H7 (cell line): Measurements from ENCODE around the gene SPATA32. TPM values are rescaled to one million over a fixed set of nuclear protein-coding genes. Genes with fewer than 3 reads are reported as not detected.

ENCODE experiments used
- DNase-seq: peaks from one replicate; pipeline ENCODE4 v3.0.0; 2012
- H3K27me3 ChIP-seq: 2 replicates; pipeline ENCODE4 v1.6.0; 2011; ENCODE audit warnings: mild to moderate bottlenecking, low read length; ENCODE audit not compliant: control insufficient read depth, insufficient read depth
- H3K36me3 ChIP-seq: replicated peaks from 2 replicates; pipeline ENCODE4 v1.5.1; 2011; ENCODE audit warnings: low read length; ENCODE audit not compliant: control insufficient read depth, insufficient read depth
- H3K4me3 ChIP-seq: 2 replicates; pipeline ENCODE4 v1.5.1; 2011; ENCODE audit warnings: low read depth, mild to moderate bottlenecking, control low read depth, low read length, moderate library complexity; ENCODE audit not compliant: insufficient read depth
- total RNA-seq: library from RNA; depleted of rRNA; stranded (reverse); fragments of >200 nt; shearing (Covaris generic); gene quantifications from 2 replicates; pipeline ENCODE4 v1.2.3, GENCODE V29; 2014

Gene SPATA32
- total RNA-seq, 1 experiment from 2014 or later: 0.24 TPM

DNA sequence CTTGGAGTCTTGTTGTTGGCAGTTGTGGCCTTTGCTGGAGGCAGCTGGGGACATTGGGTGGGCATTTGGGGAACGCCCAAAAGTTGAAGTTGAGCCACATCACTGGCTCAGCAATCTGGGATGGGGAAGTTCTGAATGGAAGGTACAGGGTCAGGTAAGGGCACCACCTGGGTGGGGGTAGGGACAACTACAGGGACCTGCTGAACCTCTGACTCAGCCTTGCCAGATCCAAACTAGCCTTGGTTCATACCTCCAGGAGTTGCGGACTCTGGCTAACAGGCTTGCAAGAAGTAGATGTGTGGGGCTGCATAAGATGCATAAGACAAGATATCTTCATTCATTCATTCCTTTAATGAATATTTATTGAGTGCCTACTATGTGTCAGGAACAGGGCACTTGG is 24.2 kb downstream of the SPATA32 start:
- no peak overlapping the region for H3K4me3 ChIP-seq
- no peaks in the 10 kb centered on the region for H3K36me3 ChIP-seq
- H3K27me3 ChIP-seq: peaks cover 27% of the 10 kb centered on the region
- DNase-seq: no peak

DNA sequence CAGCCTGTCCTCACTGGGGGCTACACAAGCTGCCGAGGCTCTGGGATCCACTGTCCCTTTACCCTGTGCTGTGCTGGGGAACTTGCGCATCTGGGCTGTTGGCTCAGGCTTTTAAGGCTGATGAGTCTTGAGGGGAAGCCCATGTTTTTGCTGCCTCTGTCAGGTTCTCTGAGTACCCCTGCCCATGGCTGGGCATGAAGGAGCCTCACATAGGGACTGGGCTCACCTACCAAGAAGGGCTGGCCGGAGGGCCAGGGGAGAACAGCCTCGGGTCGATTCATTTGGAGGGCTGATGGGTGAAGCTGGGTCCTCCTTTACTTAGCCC is 25.6 kb downstream of the SPATA32 start:
- DNase-seq: no peak
- H3K27me3 ChIP-seq: peaks cover 18% of the 10 kb centered on the region
- H3K36me3 ChIP-seq: no peaks in the 10 kb centered on the region
- no peak overlapping the region for H3K4me3 ChIP-seq

DNA sequence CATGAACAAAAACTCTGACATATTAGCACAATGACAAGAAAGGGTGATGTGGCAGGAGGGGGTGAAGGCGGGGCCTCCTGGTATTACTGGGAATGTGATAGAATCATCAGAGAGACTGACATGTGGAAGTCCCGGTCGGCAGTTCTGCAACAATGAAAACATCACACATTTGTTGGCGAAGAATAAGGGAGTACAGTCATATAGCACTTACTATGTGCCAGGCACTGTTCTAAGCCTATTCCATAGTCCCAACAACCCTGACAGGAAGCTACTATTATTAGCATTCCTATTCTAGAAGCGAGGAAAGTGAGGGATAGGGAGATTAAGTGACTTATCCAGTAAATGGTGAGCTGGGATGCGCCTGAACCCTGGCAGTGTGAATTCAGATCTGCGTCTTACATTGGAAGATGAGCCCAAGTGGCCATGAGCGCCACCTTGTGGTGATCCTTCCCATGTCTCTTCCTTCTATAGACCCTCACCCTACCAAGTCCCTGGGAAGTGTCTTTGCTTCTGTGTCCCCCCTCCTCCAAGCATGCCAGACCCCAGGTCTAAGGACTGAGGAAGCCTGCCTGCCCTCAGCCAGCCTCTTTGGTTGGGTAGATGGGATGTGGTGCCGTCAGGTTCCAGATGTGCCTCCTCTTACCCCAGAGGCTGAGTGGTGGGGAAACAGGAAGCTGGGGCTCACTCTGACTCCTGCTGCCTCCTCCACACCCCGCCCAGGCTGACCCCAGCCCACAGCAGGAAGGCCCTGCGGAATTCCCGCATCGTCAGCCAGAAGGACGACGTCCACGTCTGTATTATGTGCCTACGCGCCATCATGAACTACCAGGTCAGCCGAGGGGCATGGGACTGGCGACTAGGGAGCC is 26.2 kb downstream of the SPATA32 start:
- no peak overlapping the region for H3K4me3 ChIP-seq
- DNase-seq: peak; percentile 93
- peaks cover 12% of the 10 kb centered on the region for H3K27me3 ChIP-seq
- no peaks in the 10 kb centered on the region for H3K36me3 ChIP-seq

DNA sequence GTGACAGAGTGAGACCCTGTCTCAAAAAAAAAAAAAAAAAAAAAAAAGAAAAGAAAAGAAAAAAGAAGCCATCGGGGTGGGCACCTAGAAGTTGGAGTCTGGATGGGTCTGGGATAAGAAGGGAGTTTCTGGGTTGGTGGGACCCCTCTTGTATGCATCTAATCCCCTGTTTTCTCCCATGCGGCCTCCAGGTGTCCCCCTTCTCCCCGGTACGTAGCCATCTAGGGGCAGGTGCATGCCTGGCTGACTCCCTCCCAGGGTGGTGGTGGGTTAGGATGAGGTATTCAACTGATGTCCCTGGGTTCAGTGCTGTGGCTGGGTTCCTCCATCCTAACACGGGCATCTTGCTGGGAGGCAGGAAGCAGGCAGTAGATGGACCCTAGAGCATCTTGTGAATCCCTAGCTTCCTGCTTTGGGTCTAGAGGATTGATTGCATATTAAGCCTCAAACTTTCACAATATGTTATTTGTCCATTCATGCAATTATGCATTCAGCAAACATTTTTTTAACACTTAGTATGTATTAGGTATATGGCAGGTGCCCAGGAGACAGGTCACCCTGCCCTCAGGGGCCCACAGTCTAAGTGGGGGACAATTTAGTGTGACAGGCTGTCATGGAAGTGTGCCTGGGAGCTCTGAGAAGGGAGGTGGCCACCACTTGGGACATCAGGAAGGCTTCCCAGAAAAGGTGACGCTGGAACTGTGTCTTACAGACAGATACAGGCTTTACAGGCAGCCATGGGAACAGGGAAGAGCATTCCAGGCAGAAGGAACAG is 27.1 kb downstream of the SPATA32 start:
- DNase-seq: peak; percentile 94
- Histone ChIP-seq H3K36me3 (no peaks in the 10 kb centered on the region), H3K4me3 (no peak overlapping the region), H3K27me3 (peaks cover 5% of the 10 kb centered on the region; the same call in 1 of the 2 replicates)

DNA sequence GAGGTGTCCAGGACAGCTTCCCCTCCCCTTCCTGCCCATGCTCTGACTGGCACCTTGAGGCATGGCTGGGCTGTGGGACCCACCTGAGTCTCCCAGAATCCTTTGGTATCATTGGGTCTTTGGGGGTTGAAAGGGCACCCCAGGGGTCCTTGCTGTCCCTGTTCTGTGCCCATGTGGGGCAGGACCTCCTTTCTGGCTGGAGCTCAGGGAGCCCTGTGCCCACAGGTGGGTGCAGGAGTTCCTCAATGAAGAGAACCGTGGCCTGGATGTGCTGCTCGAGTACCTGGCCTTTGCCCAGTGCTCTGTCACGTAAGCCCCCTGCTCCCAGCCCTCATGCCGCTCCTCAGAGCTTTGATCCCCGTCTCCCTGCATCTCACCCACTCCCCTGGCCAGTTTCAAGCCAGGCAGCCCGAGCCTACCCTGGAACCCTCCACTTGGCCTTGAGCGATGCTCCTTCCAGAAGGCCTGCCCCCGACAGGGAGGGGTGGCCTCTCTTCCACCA is 28.4 kb downstream of the SPATA32 start:
- no peaks in the 10 kb centered on the region for H3K36me3 ChIP-seq
- no peak for DNase-seq
- peaks cover 1% of the 10 kb centered on the region for H3K27me3 ChIP-seq
- no peak overlapping the region for H3K4me3 ChIP-seq

DNA sequence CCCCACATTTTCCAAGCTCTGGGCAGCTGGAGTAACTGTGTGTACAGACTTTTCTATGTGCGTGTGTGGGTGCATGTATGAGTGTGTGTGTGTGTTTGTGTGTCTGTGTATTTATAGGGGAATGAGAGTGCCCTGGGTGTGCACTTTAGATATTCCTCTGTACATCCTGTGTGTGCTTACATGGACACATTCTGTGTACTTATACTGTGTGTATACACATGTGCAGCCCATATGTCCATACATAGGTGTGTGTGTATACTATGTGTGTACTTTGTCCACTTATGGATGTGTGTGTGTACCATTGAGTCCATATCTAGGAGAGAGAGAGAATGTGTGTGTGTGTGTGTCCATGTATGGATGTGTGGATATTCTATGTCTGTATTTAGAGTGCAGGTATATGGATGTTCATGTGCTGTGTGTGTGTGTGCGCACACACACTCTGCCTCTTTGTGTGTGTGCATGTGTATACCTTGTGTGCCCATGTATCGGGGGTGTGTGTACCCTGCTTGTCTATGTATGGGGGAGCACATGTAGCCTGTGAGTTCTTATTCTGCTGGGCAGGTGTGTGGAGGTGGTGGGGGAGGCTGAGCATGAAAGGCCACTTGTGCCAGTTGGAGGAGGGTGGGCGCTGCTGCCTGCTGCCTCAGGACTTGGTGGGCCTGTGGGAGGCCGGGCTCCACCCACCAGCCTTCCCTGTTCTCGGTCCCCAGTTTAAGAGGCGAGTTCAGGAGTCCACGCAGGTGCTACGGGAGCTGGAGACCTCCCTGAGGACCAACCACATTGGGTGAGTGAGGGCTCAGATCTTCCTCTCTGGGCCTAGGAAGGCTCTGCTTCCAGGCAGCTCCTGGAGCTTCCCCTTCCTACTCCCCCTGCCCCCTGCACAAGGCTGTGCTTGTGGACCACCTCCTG is 29.1 kb downstream of the SPATA32 start:
- Histone ChIP-seq H3K27me3 (no peaks in the 10 kb centered on the region; the same call in none of the 2 replicates), H3K36me3 (no peaks in the 10 kb centered on the region), H3K4me3 (no peak overlapping the region)
- no peak for DNase-seq

DNA sequence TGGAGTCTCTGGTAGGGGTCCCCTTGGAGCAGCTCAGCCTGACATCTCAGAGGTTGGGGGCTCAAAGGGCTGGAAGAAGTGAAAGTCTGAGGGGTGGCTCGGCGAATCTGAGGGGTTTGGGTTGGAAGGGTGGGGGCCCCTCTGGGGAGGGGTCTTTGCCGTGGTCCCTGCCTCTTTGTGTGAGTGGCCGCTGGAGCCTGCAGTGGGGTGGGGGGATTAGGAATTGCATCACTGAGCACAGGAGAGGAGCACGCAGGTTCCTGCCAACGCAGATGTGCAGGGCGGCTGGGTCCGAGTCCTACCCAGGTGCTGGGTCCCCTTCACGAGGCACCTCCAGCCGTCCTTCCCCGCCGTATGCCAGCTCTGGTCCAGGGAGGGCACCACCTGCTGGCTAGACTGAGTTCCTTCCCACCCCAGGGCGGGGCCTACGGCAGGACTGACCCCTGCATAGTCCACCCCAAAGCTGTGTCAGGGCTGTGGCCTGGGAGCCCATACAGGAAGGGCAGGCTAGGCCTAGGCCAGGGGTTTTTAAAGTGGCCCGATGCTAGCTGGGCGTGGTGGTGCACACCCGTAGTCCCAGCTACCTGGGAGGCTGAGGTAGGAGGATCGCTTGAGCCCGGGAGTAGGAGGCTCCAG is 30.3 kb downstream of the SPATA32 start:
- no peaks in the 10 kb centered on the region for H3K36me3 ChIP-seq
- DNase-seq: peak; percentile 95
- H3K4me3 ChIP-seq: no peak overlapping the region
- H3K27me3 ChIP-seq: no peaks in the 10 kb centered on the region; the same call in 1 of the 2 replicates

DNA sequence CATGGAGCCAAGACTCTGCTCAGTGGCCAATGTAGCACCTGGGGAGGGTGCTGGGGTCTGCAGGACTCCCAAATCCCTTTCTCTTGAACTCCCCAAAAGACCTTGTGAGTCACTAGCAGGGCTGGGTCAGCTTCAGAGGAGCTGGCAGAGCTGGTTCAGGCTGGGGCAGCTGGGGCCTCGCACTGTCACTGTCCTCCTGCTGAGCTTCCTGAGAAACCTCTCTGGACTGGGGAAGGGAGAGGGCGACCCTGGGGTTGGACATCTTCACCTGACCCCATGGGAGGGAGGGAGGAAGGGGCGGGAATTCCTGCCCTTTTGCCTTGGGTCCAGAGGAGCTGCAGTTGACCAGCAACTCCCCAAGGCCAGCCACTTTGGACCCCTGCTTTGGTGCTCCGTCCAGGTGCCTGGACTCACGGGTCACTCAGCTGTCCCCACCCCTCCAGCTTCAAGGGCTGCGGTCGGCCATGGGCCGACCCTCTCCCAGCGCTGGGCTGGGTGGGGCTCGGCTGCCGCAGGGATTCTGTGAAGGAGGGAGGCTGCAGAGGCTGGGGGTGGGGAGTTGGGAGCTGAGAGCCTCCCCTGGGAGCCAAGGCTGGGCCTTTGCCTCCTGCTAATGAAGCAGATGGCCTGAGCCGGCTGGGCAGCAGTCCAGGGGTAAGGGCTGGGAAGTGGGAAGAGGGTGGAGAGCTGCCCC is 31.0 kb downstream of the SPATA32 start:
- Histone ChIP-seq H3K27me3 (no peaks in the 10 kb centered on the region; the same call in 1 of the 2 replicates), H3K36me3 (no peaks in the 10 kb centered on the region), H3K4me3 (no peak overlapping the region)
- peak; percentile 69 for DNase-seq

DNA sequence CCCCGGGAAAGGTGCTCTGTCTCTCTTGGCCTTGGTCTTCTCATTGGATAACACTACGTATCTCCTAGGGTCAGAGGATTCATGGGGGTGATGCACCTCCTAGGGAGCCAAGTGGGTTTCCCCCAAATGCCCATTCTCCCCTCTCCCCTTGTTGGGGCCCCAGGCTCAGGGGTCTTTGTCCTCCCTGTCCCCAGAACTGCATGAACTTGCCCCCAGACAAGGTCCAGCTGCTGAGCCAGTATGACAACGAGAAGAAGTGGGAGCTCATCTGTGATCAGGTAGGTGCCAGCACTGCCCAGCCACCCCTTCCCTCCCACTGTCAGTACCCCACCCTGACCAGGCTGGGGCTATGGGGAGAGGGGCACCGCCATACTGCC is 31.5 kb downstream of the SPATA32 start:
- H3K27me3 ChIP-seq: no peaks in the 10 kb centered on the region; the same call in 1 of the 2 replicates
- H3K36me3 ChIP-seq: no peaks in the 10 kb centered on the region
- DNase-seq: peak; percentile 30
- no peak overlapping the region for H3K4me3 ChIP-seq

DNA sequence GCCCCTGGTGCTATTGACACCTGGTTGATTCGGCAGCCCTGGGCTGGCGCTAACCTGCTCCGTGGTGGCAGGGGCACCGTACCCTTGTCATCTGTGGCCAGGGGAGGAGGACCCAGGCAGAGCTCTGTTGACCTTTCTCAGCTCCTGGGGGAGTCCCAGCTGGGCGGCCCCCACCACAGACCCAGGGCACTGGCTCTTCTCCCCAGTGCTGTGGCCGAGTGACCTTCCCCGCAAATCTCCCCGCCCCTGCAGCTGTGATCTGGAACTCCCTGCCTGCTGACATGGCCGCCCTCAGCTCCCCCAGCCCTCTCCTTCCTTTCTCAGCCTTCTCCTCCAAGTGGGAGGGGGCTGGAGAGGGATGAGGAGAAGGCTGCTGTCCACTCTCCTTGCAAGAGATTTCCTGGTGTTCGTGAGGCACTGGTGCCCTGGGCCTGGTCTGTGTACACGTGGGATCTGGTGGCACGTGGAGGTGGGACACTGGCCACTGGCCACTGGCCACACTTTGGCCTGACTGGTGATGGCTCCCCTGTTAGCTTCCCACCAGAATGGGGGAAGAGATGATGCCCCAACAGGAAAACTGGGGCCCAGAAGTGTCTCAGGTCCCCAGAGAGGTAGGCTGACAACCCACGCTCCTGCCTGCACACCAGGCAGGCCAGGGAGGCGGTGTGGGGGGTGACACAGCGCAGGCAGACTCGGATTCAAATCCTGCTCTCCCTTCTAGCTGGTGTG is 32.0 kb downstream of the SPATA32 start:
- peak; percentile 70 for DNase-seq
- no peaks in the 10 kb centered on the region for H3K36me3 ChIP-seq
- no peaks in the 10 kb centered on the region; the same call in 1 of the 2 replicates for H3K27me3 ChIP-seq
- H3K4me3 ChIP-seq: no peak overlapping the region

DNA sequence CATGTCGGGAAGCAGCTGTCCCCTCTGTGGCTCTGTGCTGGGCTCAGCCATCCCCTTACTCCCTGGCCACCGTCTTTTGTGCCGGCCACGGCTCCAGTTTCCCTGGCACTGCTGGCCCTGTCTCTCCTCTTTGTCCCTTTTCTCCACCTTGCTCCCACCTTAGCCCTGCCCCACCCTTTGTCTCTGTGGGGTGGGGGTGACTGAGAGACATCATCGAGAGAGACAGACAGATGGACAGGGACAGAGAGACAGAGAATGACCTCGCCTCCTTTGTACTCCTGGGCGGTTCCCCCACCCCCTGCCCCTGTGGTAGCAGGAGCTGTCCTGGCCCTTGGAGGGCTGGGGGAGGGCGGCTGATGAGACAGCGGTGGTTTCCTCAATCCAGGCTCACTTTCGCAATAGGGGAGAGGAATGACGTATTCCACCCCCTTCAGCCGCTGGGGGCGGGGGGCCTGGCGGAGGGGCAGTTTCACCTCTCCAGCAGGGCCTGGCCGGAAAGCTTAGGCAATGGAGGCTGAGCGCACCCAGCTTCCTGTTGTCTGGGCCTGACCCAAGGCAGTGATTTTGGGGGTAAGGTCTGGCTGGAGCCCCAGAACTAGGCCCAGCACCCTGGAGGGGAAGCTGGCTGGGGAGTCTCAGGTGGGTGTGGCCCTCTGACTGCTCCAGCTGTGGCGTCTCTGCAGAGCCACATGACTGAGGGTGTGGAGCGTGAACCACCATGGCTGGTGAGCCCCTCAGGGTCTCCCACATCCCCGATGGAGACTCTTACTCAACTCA is 32.9 kb downstream of the SPATA32 start:
- H3K27me3 ChIP-seq: peaks cover under 1% of the 10 kb centered on the region
- no peaks in the 10 kb centered on the region for H3K36me3 ChIP-seq
- H3K4me3 ChIP-seq: no peak overlapping the region
- peak; percentile 93 for DNase-seq

DNA sequence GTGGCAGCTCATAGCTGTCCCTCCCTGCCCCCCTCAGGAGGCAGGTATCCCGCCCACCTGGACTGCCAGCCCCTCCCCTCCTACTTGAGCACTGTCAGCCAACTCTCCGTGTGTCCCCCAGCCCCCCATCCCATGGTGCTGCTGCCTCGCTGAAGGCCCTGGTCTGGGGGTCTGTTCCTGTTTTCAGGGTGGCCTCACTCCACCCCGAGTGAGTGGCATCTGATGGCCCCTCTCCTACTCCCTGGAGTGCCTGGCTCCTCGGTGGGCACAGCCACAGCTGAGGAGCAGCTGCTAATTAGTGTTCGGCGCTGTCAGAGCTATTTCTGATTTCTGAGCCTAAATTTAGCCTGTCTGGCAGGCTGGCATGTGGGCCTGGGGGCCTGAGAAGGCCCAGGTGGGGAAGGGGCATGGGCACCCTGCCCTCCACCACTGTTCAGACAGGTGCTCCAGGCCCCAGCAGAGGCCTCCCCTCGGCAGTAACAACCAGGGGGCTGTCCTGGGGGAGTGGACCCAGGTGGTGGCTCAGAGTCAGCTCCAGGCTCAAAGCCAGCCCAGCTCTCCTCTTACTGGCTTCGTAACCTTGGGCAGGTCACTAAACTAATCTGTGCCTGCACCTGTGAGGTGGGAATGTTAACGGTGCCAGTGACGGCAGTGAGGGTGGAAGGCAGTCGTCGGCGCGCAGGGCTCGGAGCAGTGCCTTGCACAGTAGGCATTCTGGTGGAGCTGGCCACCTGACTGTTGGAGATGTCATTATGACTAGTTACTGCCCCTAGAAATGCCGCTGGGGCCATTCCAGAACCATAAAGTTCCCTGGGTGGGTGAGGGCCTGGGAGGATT is 33.8 kb downstream of the SPATA32 start:
- DNase-seq: peak; percentile 57
- Histone ChIP-seq H3K36me3 (no peaks in the 10 kb centered on the region), H3K4me3 (no peak overlapping the region), H3K27me3 (peaks cover 9% of the 10 kb centered on the region)
